ENCODE measurements around the gene LDLRAD1. TPM values are rescaled to one million over a fixed set of nuclear protein-coding genes. Genes with fewer than 3 reads are reported as not detected.

Gene LDLRAD1, protein sequence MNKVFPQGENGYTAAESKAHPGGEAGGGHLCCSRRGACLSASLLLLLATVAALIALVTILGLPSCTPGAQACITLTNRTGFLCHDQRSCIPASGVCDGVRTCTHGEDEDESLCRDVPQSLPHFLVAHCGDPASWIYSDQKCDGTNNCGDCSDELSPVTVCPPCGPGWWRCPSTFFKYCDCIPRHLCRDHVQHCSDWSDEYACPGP
- total RNA-seq (ENCODE audit: low replicate concordance) = not detected in 2 replicates

DNA sequence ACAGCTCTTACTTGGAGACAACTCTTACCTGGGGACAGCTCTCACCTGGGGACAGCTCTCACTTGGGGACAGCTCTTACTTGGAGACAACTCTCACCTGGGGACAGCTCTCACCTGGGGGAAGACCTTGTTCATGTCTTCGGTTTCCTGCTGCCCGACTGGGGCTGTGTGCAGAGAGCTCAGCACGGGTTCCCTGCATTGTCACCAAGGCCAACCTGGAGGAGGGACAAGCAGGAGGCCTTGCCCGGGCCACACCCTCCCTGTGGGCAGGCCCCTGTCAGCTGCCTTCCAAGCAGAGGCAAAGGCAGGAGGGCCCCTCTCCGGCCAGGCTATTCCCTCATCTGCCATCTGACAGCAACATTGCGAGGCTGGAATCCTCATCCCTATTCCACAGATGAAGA, at the start of gene LDLRAD1:
Gene LDLRAD1 (minus strand): TSS at position 208 of the 400 bp plus-strand sequence. CDS start 74 bp downstream, at position 134.
- Histone ChIP-seq H3K79me2 (ENCODE audit: low read depth) (no peaks in the 10 kb centered on the region), H3F3A (ENCODE audit: low read depth) (no peaks in the 10 kb centered on the region), H3K27ac (no peak within 1 kb of the TSS), H3K9me3 (ENCODE audit: low read depth) (no peaks in the 10 kb centered on the region), H3K9ac (no peak within 1 kb of the TSS), H3K4me3 (no peak within 1 kb of the TSS), H3K4me2 (no peak within 1 kb of the TSS), H4K20me1 (ENCODE audit: low read depth) (no peaks in the 10 kb centered on the region), H3K4me1 (no peaks in the 10 kb centered on the region), H2AFZ (replicated peaks) (no peak within 1 kb of the TSS), H3K36me3 (no peaks in the 10 kb centered on the region), H3K27me3 (no peaks in the 10 kb centered on the region)
- Mint-ChIP-seq H3K9me3 (no peaks in the 10 kb centered on the region), H3K4me3 (no peak within 1 kb of the TSS), H3K27me3 (ENCODE audit: insufficient read depth, low read depth) (peaks cover 2% of the 10 kb centered on the region), H3K27ac (no peak within 1 kb of the TSS), H3K36me3 (no peaks in the 10 kb centered on the region), H3K4me1 (peaks cover 14% of the 10 kb centered on the region)
- no peak for DNase-seq (ENCODE audit: low spot score)
- TF ChIP-seq, protein P1, sequence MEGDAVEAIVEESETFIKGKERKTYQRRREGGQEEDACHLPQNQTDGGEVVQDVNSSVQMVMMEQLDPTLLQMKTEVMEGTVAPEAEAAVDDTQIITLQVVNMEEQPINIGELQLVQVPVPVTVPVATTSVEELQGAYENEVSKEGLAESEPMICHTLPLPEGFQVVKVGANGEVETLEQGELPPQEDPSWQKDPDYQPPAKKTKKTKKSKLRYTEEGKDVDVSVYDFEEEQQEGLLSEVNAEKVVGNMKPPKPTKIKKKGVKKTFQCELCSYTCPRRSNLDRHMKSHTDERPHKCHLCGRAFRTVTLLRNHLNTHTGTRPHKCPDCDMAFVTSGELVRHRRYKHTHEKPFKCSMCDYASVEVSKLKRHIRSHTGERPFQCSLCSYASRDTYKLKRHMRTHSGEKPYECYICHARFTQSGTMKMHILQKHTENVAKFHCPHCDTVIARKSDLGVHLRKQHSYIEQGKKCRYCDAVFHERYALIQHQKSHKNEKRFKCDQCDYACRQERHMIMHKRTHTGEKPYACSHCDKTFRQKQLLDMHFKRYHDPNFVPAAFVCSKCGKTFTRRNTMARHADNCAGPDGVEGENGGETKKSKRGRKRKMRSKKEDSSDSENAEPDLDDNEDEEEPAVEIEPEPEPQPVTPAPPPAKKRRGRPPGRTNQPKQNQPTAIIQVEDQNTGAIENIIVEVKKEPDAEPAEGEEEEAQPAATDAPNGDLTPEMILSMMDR (IDR thresholded peaks at IDR 0.05) = no peak
- no peak for TF ChIP-seq EZH2phosphoT487 (IDR thresholded peaks at IDR 0.05)
- no peak for TF ChIP-seq EZH2 (IDR thresholded peaks at IDR 0.05)

DNA sequence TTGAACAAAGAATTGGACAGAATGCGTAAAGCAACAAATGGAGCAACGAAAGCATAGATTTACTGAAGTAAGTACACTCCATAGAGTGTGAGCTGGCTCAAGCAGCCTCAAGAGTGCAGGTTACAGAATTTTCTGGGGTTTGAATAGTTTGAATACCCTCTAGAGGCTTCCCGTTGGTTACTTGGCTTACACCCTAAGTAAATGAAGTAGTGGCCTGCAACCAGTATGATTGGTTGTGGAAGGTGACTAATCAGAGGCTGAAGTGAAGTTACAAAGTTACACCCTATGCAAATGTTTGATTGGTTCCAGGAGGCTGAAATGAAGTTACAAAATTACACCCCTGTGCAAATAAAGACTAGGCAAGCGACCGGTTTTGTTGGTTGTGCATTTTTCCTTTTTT, 46.3 kb upstream of the LDLRAD1 start:
- no peak overlapping the region for H3K4me3 ChIP-seq
- no peaks in the 10 kb centered on the region for H3K36me3 Mint-ChIP-seq

DNA sequence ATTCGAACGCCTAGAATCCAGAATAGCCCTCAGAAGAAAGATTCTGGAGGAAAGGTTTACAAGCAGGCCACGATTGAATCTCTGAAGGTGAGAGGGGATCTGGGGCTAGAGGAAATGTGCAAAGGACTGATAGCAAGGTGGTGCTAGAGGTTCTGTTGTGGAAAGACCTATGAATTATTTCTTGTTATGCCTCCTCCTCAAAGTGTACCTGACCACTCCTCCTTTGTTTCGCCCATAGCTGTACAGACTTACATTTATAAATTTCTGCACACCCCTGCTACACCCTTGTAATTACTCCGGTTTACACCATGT, 36.4 kb upstream of the LDLRAD1 start:
- Histone ChIP-seq H3K36me3 (no peaks in the 10 kb centered on the region), H2AFZ (replicated peaks) (peak overlapping the region; percentile 100), H3K27ac (no peak overlapping the region), H4K20me1 (ENCODE audit: low read depth) (peaks cover 2% of the 10 kb centered on the region), H3K79me2 (ENCODE audit: low read depth) (peaks cover 44% of the 10 kb centered on the region), H3K9me3 (ENCODE audit: low read depth) (no peaks in the 10 kb centered on the region), H3K27me3 (no peaks in the 10 kb centered on the region), H3K4me2 (peak overlapping the region; percentile 89), H3F3A (ENCODE audit: low read depth) (peaks cover 21% of the 10 kb centered on the region), H3K9ac (peak overlapping the region; percentile 64), H3K4me1 (peaks cover 12% of the 10 kb centered on the region), H3K4me3 (peak overlapping the region; percentile 85)
- TF ChIP-seq, protein P1 (IDR thresholded peaks at IDR 0.05) = no peak
- TF ChIP-seq EZH2phosphoT487 (IDR thresholded peaks at IDR 0.05) (no peak), EZH2 (IDR thresholded peaks at IDR 0.05) (no peak)
- DNase-seq (ENCODE audit: low spot score) = no peak
- H3K4me1 Mint-ChIP-seq = peaks cover 8% of the 10 kb centered on the region
- H3K9me3 Mint-ChIP-seq = no peaks in the 10 kb centered on the region
- peaks cover 2% of the 10 kb centered on the region for H3K36me3 Mint-ChIP-seq
- H3K4me3 Mint-ChIP-seq = no peak overlapping the region
- H3K27me3 Mint-ChIP-seq (ENCODE audit: insufficient read depth, low read depth) = no peaks in the 10 kb centered on the region
- peak overlapping the region; percentile 37 for H3K27ac Mint-ChIP-seq

More for the DNA sequence above, 46.3 kb upstream of the LDLRAD1 start:
- Histone ChIP-seq H3K79me2 (ENCODE audit: low read depth) (no peaks in the 10 kb centered on the region), H4K20me1 (ENCODE audit: low read depth) (peaks cover 6% of the 10 kb centered on the region), H3K36me3 (no peaks in the 10 kb centered on the region), H3K9me3 (ENCODE audit: low read depth) (no peaks in the 10 kb centered on the region), H3K27ac (no peak overlapping the region), H3F3A (ENCODE audit: low read depth) (no peaks in the 10 kb centered on the region), H3K4me1 (no peaks in the 10 kb centered on the region), H3K27me3 (no peaks in the 10 kb centered on the region), H3K4me2 (no peak overlapping the region), H2AFZ (replicated peaks) (no peak overlapping the region), H3K9ac (no peak overlapping the region)
- Mint-ChIP-seq H3K27ac (no peak overlapping the region), H3K4me1 (no peaks in the 10 kb centered on the region), H3K9me3 (no peaks in the 10 kb centered on the region), H3K27me3 (ENCODE audit: insufficient read depth, low read depth) (no peaks in the 10 kb centered on the region), H3K4me3 (no peak overlapping the region)
- no peak for TF ChIP-seq EZH2 (IDR thresholded peaks at IDR 0.05)
- no peak for TF ChIP-seq EZH2phosphoT487 (IDR thresholded peaks at IDR 0.05)
- TF ChIP-seq, protein P1 (IDR thresholded peaks at IDR 0.05) = no peak
- DNase-seq (ENCODE audit: low spot score) = no peak

Data from neural progenitor cell (in vitro differentiated cells).